CD4-positive, alpha-beta memory T cell (primary cell): ENCODE measurements around the gene RPS24. TPM values are rescaled to one million over a fixed set of nuclear protein-coding genes. Genes with fewer than 3 reads are reported as not detected.
A peak's percentile ranks its signal among the peaks of the same experiment; 100 is the strongest.

Experiments used
- CTCF ChIA-PET: fragments of 350-600 bp; sonication (Branson Sonifier 250); formaldehyde crosslinking; loops from one replicate; lab custom pipeline; 2021; ENCODE audit warnings: inconsistent platforms; ENCODE audit not compliant: partially characterized antibody; lab: Charles Lee
- POLR2A ChIA-PET: fragments of 350-600 bp; sonication (Branson Sonifier 250); formaldehyde crosslinking; loops from one replicate; lab custom pipeline; 2021; ENCODE audit not compliant: partially characterized antibody; lab: Charles Lee
- DNase-seq, 5 donors: peaks; one replicate each; pipeline versions ENCODE4 v3.0.0 to v3.0.0-alpha.2; 2020 to 2022; ENCODE audit warnings: mixed read lengths in 1 of 5
- H3K27ac ChIP-seq: one replicate; pipeline ENCODE4 v1.7.0; 2013; ENCODE audit warnings: low read depth, low read length
- H3K27me3 ChIP-seq: 2 replicates; pipeline ENCODE4 v1.7.0; 2013; ENCODE audit warnings: mild to moderate bottlenecking, low read length, moderate library complexity; ENCODE audit not compliant: insufficient read depth
- H3K36me3 ChIP-seq: 2 replicates; pipeline ENCODE4 v1.7.0; 2013; ENCODE audit warnings: mild to moderate bottlenecking, low read length, moderate library complexity; ENCODE audit not compliant: insufficient read depth
- H3K4me1 ChIP-seq: 2 replicates; pipeline ENCODE4 v1.7.0; 2013; ENCODE audit warnings: mild to moderate bottlenecking, low read length, moderate library complexity; ENCODE audit not compliant: insufficient read depth
- H3K4me3 ChIP-seq, 2 donors: one replicate each; pipeline ENCODE4 v1.7.0; 2013; ENCODE audit warnings: low read length in 2 of 2, mild to moderate bottlenecking in 1 of 2
- H3K9me3 ChIP-seq, 2 donors: one replicate each; pipeline ENCODE4 v1.7.0; 2013; ENCODE audit warnings: low read length in 2 of 2, control low read depth in 1 of 2; ENCODE audit not compliant: control insufficient read depth in 1 of 2
- H3K27ac Mint-ChIP-seq, 7 donors: one replicate each; pipeline ENCODE4 v1.8.0; 2020 to 2021; ENCODE audit warnings: mixed read lengths in 7 of 7, mild to moderate bottlenecking in 6 of 7, inconsistent platforms in 3 of 7, moderate library complexity in 3 of 7
- H3K27me3 Mint-ChIP-seq, 2 donors: one replicate each; pipeline ENCODE4 v1.8.0; 2020 to 2021; ENCODE audit warnings: mixed read lengths in 2 of 2
- H3K36me3 Mint-ChIP-seq, 2 donors: one replicate each; pipeline ENCODE4 v1.8.0; 2020 to 2021; ENCODE audit warnings: mixed read lengths in 2 of 2, inconsistent platforms in 1 of 2, mild to moderate bottlenecking in 1 of 2
- H3K4me1 Mint-ChIP-seq, 4 donors: one replicate each; pipeline ENCODE4 v1.8.0; 2020 to 2021; ENCODE audit warnings: mixed read lengths in 4 of 4, mild to moderate bottlenecking in 1 of 4
- H3K4me3 Mint-ChIP-seq, 8 donors: one replicate each; pipeline ENCODE4 v1.8.0; 2020 to 2021; ENCODE audit warnings: mixed read lengths in 8 of 8, mild to moderate bottlenecking in 7 of 8, moderate library complexity in 6 of 8, inconsistent platforms in 3 of 8
- H3K9me3 Mint-ChIP-seq, 8 donors: one replicate each; pipeline ENCODE4 v1.8.0; 2020 to 2021; ENCODE audit warnings: mixed read lengths in 8 of 8, mild to moderate bottlenecking in 5 of 8, inconsistent platforms in 3 of 8, moderate library complexity in 1 of 8
- intact Hi-C: fragments of 100-400 bp; cut with micrococcal nuclease; formaldehyde crosslinking; loops from one replicate; pipeline ENCODE4 v1.15.1; 2023
- polyA plus RNA-seq, 2 donors: library from polyadenylated mRNA; unstranded; fragments of 300-500 nt; fragmentation: Illumina TruSeq; gene quantifications; one replicate each; pipeline ENCODE4 v1.2.3, GENCODE V29; 2021
- total RNA-seq, 2 experiments: library from RNA; stranded (reverse); gene quantifications; one replicate each; pipeline ENCODE4 v1.2.3, GENCODE V29; 2021

The RPS24 gene
- total and polyA plus RNA-seq, 4 experiments from 2014 or later, result 778 to 1,885 (median 1,335) TPM

GRCh38 chr10:78013564-78013963 lies 20.1 kb upstream of the RPS24 start:
- Histone ChIP-seq H3K36me3 (peaks cover 62% of the 10 kb centered on the region), H3K27ac (no peak overlapping the region), H3K9me3 (no peaks in the 10 kb centered on the region), H3K4me3 (no peak overlapping the region), H3K27me3 (no peaks in the 10 kb centered on the region), H3K4me1 (no peaks in the 10 kb centered on the region)
- H3K4me1 Mint-ChIP-seq, result peaks cover 0 to 1% (median 0%) of the 10 kb centered on the region in 4 donors
- intact Hi-C loops, result no loop called here
- H3K27ac Mint-ChIP-seq, result no peak overlapping the region
- DNase-seq, result no peak
- no peaks in the 10 kb centered on the region for H3K27me3 Mint-ChIP-seq
- POLR2A ChIA-PET, result no interaction called here
- no peak overlapping the region for H3K4me3 Mint-ChIP-seq
- CTCF ChIA-PET, result no interaction called here
- peaks cover 48 to 72% of the 10 kb centered on the region in 2 donors for H3K36me3 Mint-ChIP-seq
- no peaks in the 10 kb centered on the region for H3K9me3 Mint-ChIP-seq

GRCh38 chr10:78015546-78015945 lies 18.1 kb upstream of the RPS24 start:
- H3K4me1 Mint-ChIP-seq, result no peaks in the 10 kb centered on the region
- Histone ChIP-seq H3K27me3 (no peaks in the 10 kb centered on the region), H3K27ac (no peak overlapping the region), H3K36me3 (peaks cover 60% of the 10 kb centered on the region), H3K4me3 (no peak overlapping the region), H3K9me3 (no peaks in the 10 kb centered on the region), H3K4me1 (no peaks in the 10 kb centered on the region)
- H3K36me3 Mint-ChIP-seq, result peaks cover 40 to 66% of the 10 kb centered on the region in 2 donors
- no peak overlapping the region for H3K27ac Mint-ChIP-seq
- POLR2A ChIA-PET, result no interaction called here
- H3K27me3 Mint-ChIP-seq, result no peaks in the 10 kb centered on the region
- CTCF ChIA-PET, result no interaction called here
- no peaks in the 10 kb centered on the region for H3K9me3 Mint-ChIP-seq
- intact Hi-C loops, result no loop called here
- no peak for DNase-seq
- no peak overlapping the region for H3K4me3 Mint-ChIP-seq

- Histone ChIP-seq H3K9me3 (no peaks in the 10 kb centered on the region), H3K4me3 (no peak overlapping the region), H3K27ac (no peak overlapping the region), H3K4me1 (no peaks in the 10 kb centered on the region), H3K36me3 (peaks cover 64% of the 10 kb centered on the region), H3K27me3 (no peaks in the 10 kb centered on the region)
- Mint-ChIP-seq H3K36me3 (peaks cover 50 to 67% of the 10 kb centered on the region in 2 donors), H3K4me1 (no peaks in the 10 kb centered on the region), H3K27ac (no peak overlapping the region), H3K27me3 (no peaks in the 10 kb centered on the region), H3K9me3 (no peaks in the 10 kb centered on the region), H3K4me3 (no peak overlapping the region)
- intact Hi-C loops, result no loop called here
- DNase-seq, result no peak
- CTCF ChIA-PET, result interaction anchor here (1.1 to 1.5 kb wide), 3 partner anchors 12 to 29 kb away, joined by 3 to 6 read pairs (median 3); partner anchors contain the start of gene POLR3A
- POLR2A ChIA-PET, result no interaction called here
Observed at GRCh38 chr10:78017856-78018255, 15.8 kb upstream of the RPS24 start.

GRCh38 chr10:78019264-78019663 lies 14.4 kb upstream of the RPS24 start:
- Histone ChIP-seq H3K9me3 (no peaks in the 10 kb centered on the region), H3K27ac (no peak overlapping the region), H3K36me3 (peaks cover 66% of the 10 kb centered on the region), H3K27me3 (no peaks in the 10 kb centered on the region), H3K4me1 (no peaks in the 10 kb centered on the region), H3K4me3 (no peak overlapping the region)
- intact Hi-C loops, result no loop called here
- Mint-ChIP-seq H3K27me3 (no peaks in the 10 kb centered on the region), H3K36me3 (peaks cover 45 to 69% of the 10 kb centered on the region in 2 donors), H3K9me3 (no peaks in the 10 kb centered on the region), H3K4me3 (no peak overlapping the region), H3K4me1 (no peaks in the 10 kb centered on the region), H3K27ac (no peak overlapping the region)
- CTCF ChIA-PET, result interaction anchor here (0.7 kb wide), 1 partner anchor 949 kb away, joined by 3 read pairs; no protein-coding TSS in a partner anchor
- no peak for DNase-seq
- POLR2A ChIA-PET, result interaction anchor here (0.9 kb wide), 1 partner anchor 15 kb away, joined by 3 read pairs; the partner anchor contains the start of gene RPS24

GRCh38 chr10:78021201-78021600 lies 12.5 kb upstream of the RPS24 start:
- H3K27me3 Mint-ChIP-seq, result no peaks in the 10 kb centered on the region
- intact Hi-C loops, result no loop called here
- no peak overlapping the region for H3K4me3 ChIP-seq
- CTCF ChIA-PET, result interaction anchor here (1.8 kb wide), 1 partner anchor 26 kb away, joined by 7 read pairs; no protein-coding TSS in a partner anchor
- H3K36me3 ChIP-seq, result peaks cover 75% of the 10 kb centered on the region
- H3K36me3 Mint-ChIP-seq, result peaks cover 58 to 74% of the 10 kb centered on the region in 2 donors
- H3K4me1 ChIP-seq, result no peaks in the 10 kb centered on the region
- H3K4me3 Mint-ChIP-seq, result no peak overlapping the region
- no peaks in the 10 kb centered on the region for H3K27me3 ChIP-seq
- peaks cover 0 to under 1% (median 0%) of the 10 kb centered on the region in 4 donors for H3K4me1 Mint-ChIP-seq
- POLR2A ChIA-PET, result interaction anchor here (1.2 kb wide), 1 partner anchor 8 kb away, joined by 3 read pairs; the partner anchor contains the start of gene POLR3A
- DNase-seq, result no peak
- H3K27ac ChIP-seq, result no peak overlapping the region
- H3K27ac Mint-ChIP-seq, result no peak overlapping the region
- no peaks in the 10 kb centered on the region for H3K9me3 ChIP-seq
- H3K9me3 Mint-ChIP-seq, result no peaks in the 10 kb centered on the region

GRCh38 chr10:78023741-78024140 lies 9.9 kb upstream of the RPS24 start:
- Histone ChIP-seq H3K4me1 (peaks cover 18% of the 10 kb centered on the region), H3K27me3 (no peaks in the 10 kb centered on the region), H3K36me3 (peaks cover 56% of the 10 kb centered on the region), H3K4me3 (no peak overlapping the region), H3K9me3 (no peaks in the 10 kb centered on the region), H3K27ac (no peak overlapping the region)
- ChIA-PET CTCF (interaction anchor here (0.7 to 1.2 kb wide), 3 partner anchors 13 to 1235 kb away, joined by 3 to 6 read pairs (median 3); no protein-coding TSS in a partner anchor), POLR2A (no interaction called here)
- no peak overlapping the region for H3K27ac Mint-ChIP-seq
- no peak overlapping the region for H3K4me3 Mint-ChIP-seq
- no peaks in the 10 kb centered on the region for H3K9me3 Mint-ChIP-seq
- H3K4me1 Mint-ChIP-seq, result peaks cover 13 to 22% (median 18%) of the 10 kb centered on the region in 4 donors
- H3K27me3 Mint-ChIP-seq, result no peaks in the 10 kb centered on the region
- peaks cover 56 to 69% of the 10 kb centered on the region in 2 donors for H3K36me3 Mint-ChIP-seq
- no peak for DNase-seq
- intact Hi-C loops, result no loop called here

GRCh38 chr10:78025685-78026364 lies 7.8 kb upstream of the RPS24 start:
- POLR2A ChIA-PET, result no interaction called here
- peak overlapping the region in 1 of 7 donors; percentile 22 for H3K27ac Mint-ChIP-seq
- H3K27me3 Mint-ChIP-seq, result no peaks in the 10 kb centered on the region
- intact Hi-C loops, result no loop called here
- DNase-seq, result no peak
- H3K4me3 Mint-ChIP-seq, result peak overlapping the region in 2 of 8 donors; percentile 43
- no peak overlapping the region for H3K4me3 ChIP-seq
- H3K9me3 ChIP-seq, result no peaks in the 10 kb centered on the region
- H3K36me3 ChIP-seq, result peaks cover 48% of the 10 kb centered on the region
- H3K36me3 Mint-ChIP-seq, result peaks cover 46 to 69% of the 10 kb centered on the region in 2 donors
- no peak overlapping the region for H3K27ac ChIP-seq
- peaks cover 0 to 4% (median 0%) of the 10 kb centered on the region in 8 donors for H3K9me3 Mint-ChIP-seq
- peaks cover 27% of the 10 kb centered on the region for H3K4me1 ChIP-seq
- H3K27me3 ChIP-seq, result no peaks in the 10 kb centered on the region
- CTCF ChIA-PET, result no interaction called here
- peaks cover 24 to 37% (median 31%) of the 10 kb centered on the region in 4 donors for H3K4me1 Mint-ChIP-seq
